ENCODE results near the gene OR1E1. TPM values are rescaled to one million over a fixed set of nuclear protein-coding genes. Genes with fewer than 3 reads are reported as not detected.

Gene OR1E1
- total RNA-seq: not detected

- H3K27me3 ChIP-seq: no peaks in the 10 kb centered on the region
- no peak within 1 kb of the TSS for H3K27ac ChIP-seq
- H3K9me3 ChIP-seq: no peaks in the 10 kb centered on the region
- intact Hi-C loops (cut with DNase I; ENCODE audit: low total_unique reads): no loop called here
- in situ Hi-C loops (cut with MboI; ENCODE audit: low pct_ligation_motif_present in 1 of 4, low pct_unique_long_range_greater_than_20kb in 1 of 4, low sequenced_read_pairs in 3 of 4): loop anchor here in 1 of 4 donors (25.0 kb wide), 1 partner anchor 89 kb away; the partner anchor contains the start of gene ASPA
- no peak within 1 kb of the TSS for H3K4me3 ChIP-seq
- no peaks in the 10 kb centered on the region for H3K4me1 ChIP-seq
- no peak for DNase-seq
- TF ChIP-seq POLR2AphosphoS5 (IDR thresholded peaks at IDR 0.05) (no peak), EP300 (IDR thresholded peaks at IDR 0.05; ENCODE audit: low read depth) (no peak), CTCF (IDR thresholded peaks at IDR 0.05) (no peak), POLR2A (IDR thresholded peaks at IDR 0.05) (no peak)
- no peaks in the 10 kb centered on the region for H3K36me3 ChIP-seq
- WGBS, 2 donors (ENCODE audit: low coverage in 1 of 2): 86 to 89% methylated on average over 1 of the region's 1 CpG
These were observed at the start of gene OR1E1 for GRCh38 chr17:3398310-3398709. TSS of gene OR1E1 (minus strand) at chr17:3398410. CDS start at chr17:3398410, 0 bp downstream.

- no peak for TF ChIP-seq CTCF (IDR thresholded peaks at IDR 0.05)
- TF ChIP-seq POLR2AphosphoS5 (IDR thresholded peaks at IDR 0.05): no peak
- no peak for TF ChIP-seq EP300 (IDR thresholded peaks at IDR 0.05; ENCODE audit: low read depth)
- TF ChIP-seq POLR2A (IDR thresholded peaks at IDR 0.05): no peak
- intact Hi-C loops (cut with DNase I; ENCODE audit: low total_unique reads): no loop called here
- in situ Hi-C loops (cut with MboI; ENCODE audit: low pct_ligation_motif_present in 1 of 4, low pct_unique_long_range_greater_than_20kb in 1 of 4, low sequenced_read_pairs in 3 of 4): no loop called here
- Histone ChIP-seq H3K4me3 (no peak overlapping the region), H3K4me1 (peaks cover 0 to 16% (median 7%) of the 10 kb centered on the region in 4 donors), H3K27me3 (no peaks in the 10 kb centered on the region), H3K9me3 (no peaks in the 10 kb centered on the region), H3K27ac (peak overlapping the region in 2 of 4 donors; percentile 34 to 38), H3K36me3 (no peaks in the 10 kb centered on the region)
- WGBS, 2 donors (ENCODE audit: low coverage in 1 of 2): 59 to 76% methylated on average over 2 of the region's 2 CpGs
- DNase-seq: no peak
These were observed 49.4 kb upstream of the OR1E1 start for GRCh38 chr17:3447625-3448024.

GRCh38 chr17:3440451-3440850, 42.2 kb upstream of the OR1E1 start:
- no peaks in the 10 kb centered on the region for H3K9me3 ChIP-seq
- 73 to 76% methylated on average over 2 of the region's 2 CpGs for WGBS, 2 donors (ENCODE audit: low coverage in 1 of 2)
- H3K27me3 ChIP-seq: peaks cover 8% of the 10 kb centered on the region
- H3K4me1 ChIP-seq: no peaks in the 10 kb centered on the region
- no peak overlapping the region for H3K4me3 ChIP-seq
- TF ChIP-seq EP300 (IDR thresholded peaks at IDR 0.05; ENCODE audit: low read depth) (no peak), POLR2A (IDR thresholded peaks at IDR 0.05) (no peak), POLR2AphosphoS5 (IDR thresholded peaks at IDR 0.05) (no peak), CTCF (IDR thresholded peaks at IDR 0.05) (no peak)
- no peaks in the 10 kb centered on the region for H3K36me3 ChIP-seq
- in situ Hi-C loops (cut with MboI; ENCODE audit: low pct_ligation_motif_present in 1 of 4, low pct_unique_long_range_greater_than_20kb in 1 of 4, low sequenced_read_pairs in 3 of 4) (no loop called here), intact Hi-C loops (cut with DNase I; ENCODE audit: low total_unique reads) (no loop called here)
- H3K27ac ChIP-seq: no peak overlapping the region
- no peak for DNase-seq

GRCh38 chr17:3438368-3438767, 40.2 kb upstream of the OR1E1 start:
- H3K4me1 ChIP-seq: no peaks in the 10 kb centered on the region
- in situ Hi-C loops (cut with MboI; ENCODE audit: low pct_ligation_motif_present in 1 of 4, low pct_unique_long_range_greater_than_20kb in 1 of 4, low sequenced_read_pairs in 3 of 4): no loop called here

More at GRCh38 chr17:3438368-3438767, 40.2 kb upstream of the OR1E1 start:
- WGBS, 2 donors (ENCODE audit: low coverage in 1 of 2): 64 to 71% methylated on average over 1 of the region's 1 CpG
- intact Hi-C loops (cut with DNase I; ENCODE audit: low total_unique reads): no loop called here
- no peak for TF ChIP-seq EP300 (IDR thresholded peaks at IDR 0.05; ENCODE audit: low read depth)
- TF ChIP-seq CTCF (IDR thresholded peaks at IDR 0.05): no peak
- TF ChIP-seq POLR2AphosphoS5 (IDR thresholded peaks at IDR 0.05): no peak
- no peak for TF ChIP-seq POLR2A (IDR thresholded peaks at IDR 0.05)
- DNase-seq: no peak
- Histone ChIP-seq H3K27me3 (peaks cover 8% of the 10 kb centered on the region), H3K4me3 (no peak overlapping the region), H3K27ac (no peak overlapping the region), H3K9me3 (no peaks in the 10 kb centered on the region), H3K36me3 (no peaks in the 10 kb centered on the region)
